Lower leg skin (tissue), 3 donors: ENCODE measurements around the gene FCN2.

Source experiments
- CTCF ChIP-seq, 3 donors: fragments of 450-650 bp; IDR thresholded peaks; one replicate each; pipeline ENCODE4 v1.5.1; 2016; ENCODE audit warnings: antibody characterized with exemption in 3 of 3, mild to moderate bottlenecking in 3 of 3, moderate library complexity in 2 of 3
- POLR2A ChIP-seq, 2 donors: fragments of 450-650 bp; IDR thresholded peaks; one replicate each; pipeline ENCODE4 v1.6.1; 2016 to 2017; ENCODE audit warnings: antibody characterized with exemption in 2 of 2, mild to moderate bottlenecking in 1 of 2, moderate library complexity in 1 of 2

GRCh38 chr9:134843740-134844139, 36.9 kb upstream of the FCN2 start:
- TF ChIP-seq CTCF (IDR thresholded peaks at IDR 0.05) (no peak), POLR2A (IDR thresholded peaks at IDR 0.05) (no peak)
